NCI-H1694 (cell line): ENCODE data around the gene FRG2B.
"Not testable (repeated sequence)": the region's sequence is repeated elsewhere in the genome, so short reads cannot be mapped to it uniquely, and the experiment has no call there.

ENCODE experiments used
- DNase-seq: peaks from one replicate; lab custom pipeline; 2025; lab: John Stamatoyannopoulos, UW

The FRG2B gene

DNA sequence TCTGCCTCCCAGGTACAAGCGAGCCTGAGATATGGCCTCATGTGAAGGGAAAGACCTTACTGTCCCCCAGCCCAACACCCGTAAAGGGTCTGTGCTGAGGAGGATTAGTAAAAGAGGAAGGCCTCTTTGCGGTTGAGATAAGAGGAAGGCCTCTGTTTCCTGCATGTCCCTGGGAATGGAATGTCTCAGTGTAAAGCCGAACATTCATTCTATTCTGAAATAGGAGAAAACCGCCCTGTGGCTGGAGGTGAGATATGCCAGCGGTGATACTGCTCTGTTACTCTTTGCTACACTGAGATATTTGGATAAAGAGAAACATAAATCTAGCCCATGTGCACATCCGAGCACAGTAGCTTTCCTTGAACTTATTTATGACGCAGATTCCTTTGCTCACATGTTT is 26.7 kb downstream of the FRG2B start:
- not testable (repeated sequence) for DNase-seq

DNA sequence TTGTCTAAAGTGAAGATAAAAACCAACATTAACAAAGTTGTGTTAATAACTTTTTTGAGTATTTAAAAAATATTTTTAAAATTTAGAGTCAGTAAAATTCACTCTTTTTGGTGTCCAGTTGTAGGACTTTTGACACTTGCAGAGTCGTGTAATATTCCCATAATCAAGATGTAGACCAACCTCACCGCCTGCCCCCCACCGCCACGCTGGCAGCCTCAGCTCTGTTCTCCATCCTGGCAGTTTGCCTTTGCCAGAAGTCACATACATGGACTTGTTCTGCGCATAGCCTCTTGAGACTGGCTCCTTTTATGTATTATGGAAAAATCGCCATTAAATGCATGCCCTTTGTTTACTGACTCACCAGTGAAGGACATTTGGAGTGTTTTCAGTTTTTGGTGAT is 33.9 kb downstream of the FRG2B start:
- no peak for DNase-seq

DNA sequence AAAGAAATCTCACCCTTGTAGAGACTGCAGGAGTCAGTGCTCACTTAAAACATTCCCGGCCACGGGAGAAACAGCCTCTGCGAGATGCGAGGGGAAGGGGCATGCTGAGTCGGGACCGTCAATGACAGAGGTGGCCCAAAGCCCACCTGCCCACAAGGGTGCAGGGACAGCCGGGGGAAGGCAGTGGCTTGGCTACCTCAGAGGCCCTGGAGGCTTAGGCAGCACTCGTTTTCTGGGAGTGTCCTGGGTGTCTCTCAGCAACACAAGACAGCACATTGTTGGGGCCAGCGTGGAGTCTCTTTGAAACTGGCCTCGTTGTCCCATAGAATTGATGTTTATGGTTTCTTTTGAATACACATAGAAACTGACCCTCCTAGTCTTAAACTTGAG is 35.6 kb downstream of the FRG2B start:
- DNase-seq = no peak

DNA sequence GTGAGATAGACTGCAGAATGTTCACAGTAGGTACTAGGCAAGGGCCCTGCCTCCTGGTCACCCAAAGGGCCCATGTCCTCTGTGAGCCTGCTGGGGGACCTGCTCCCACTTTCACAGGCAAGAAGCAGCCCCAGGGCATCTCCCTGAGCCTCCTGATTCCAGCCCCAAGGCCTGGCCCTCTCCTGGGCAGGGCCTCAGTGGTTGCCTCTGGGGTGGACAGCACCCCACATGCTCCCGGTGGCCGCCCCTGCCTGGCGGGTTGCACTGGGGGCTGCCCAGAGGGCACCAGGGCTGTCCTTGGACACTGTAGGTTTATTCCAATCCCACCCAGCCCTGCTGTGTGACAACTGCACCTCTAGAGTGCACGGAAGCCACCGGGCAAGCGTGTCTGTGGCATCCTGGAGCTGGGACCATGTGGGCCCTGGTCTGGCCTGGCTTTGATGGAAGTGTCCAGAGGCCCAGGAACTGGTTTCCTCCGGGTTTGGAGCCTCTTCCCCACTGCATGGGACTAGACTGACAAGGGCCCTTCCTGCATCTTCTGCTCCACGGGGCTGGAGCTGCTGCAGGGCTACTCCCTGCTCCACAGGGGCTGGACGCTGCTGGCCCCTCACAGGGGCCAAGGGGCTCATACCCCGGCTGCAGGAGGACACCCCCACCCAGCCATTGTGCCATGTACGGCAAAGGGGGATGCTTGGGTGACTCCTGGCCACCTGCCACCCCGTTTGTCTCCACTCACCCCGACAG is 36.2 kb downstream of the FRG2B start:
- no peak for DNase-seq

DNA sequence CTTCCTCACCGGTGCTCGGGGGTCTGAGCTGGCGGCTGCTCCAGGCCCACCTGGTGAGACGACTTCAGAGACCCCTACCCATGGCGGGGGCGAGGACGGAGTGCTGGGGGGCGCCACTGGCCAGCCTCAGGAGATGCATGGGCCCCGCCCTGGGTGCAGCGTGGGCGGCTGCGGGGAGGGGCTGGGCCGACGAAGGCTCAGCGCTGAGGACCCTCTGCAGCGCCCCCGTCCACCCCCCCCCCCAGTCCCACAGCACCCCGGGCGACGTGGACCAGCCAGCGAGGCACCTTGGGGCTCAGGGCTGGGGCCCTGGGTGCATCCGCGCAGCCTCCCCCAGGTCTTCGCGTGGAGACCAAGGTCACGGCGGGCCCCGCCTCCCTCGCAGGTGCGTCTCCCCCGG is 49.6 kb downstream of the FRG2B start:
- DNase-seq = not testable (repeated sequence)
